Trophoblast cell (in vitro differentiated cells and primary cell): Measurements from ENCODE around the gene FASN.

ENCODE experiments used
- DNase-seq, 2 donors: peaks; one replicate each; pipeline ENCODE4 v3.0.0-alpha.2; 2016
- H2AFZ ChIP-seq: 2 replicates; pipeline ENCODE4 v1.6.1; 2013; ENCODE audit warnings: low read length, moderate library complexity, mild to moderate bottlenecking; ENCODE audit not compliant: insufficient read depth, poor library complexity
- H2AK5ac ChIP-seq: 2 replicates; pipeline ENCODE4 v1.6.1; 2013; ENCODE audit warnings: mild to moderate bottlenecking, low read length
- H2BK120ac ChIP-seq: 2 replicates; pipeline ENCODE4 v1.6.1; 2013; ENCODE audit warnings: low read length, mild to moderate bottlenecking, moderate library complexity; ENCODE audit not compliant: insufficient read depth, poor library complexity
- H2BK12ac ChIP-seq: 2 replicates; pipeline ENCODE4 v1.6.1; 2013; ENCODE audit warnings: mild to moderate bottlenecking, low read length, moderate library complexity
- H2BK5ac ChIP-seq: 2 replicates; pipeline ENCODE4 v1.6.1; 2013; ENCODE audit warnings: low read length, low read depth, moderate library complexity, mild to moderate bottlenecking; ENCODE audit not compliant: poor library complexity
- H3K14ac ChIP-seq: 2 replicates; pipeline ENCODE4 v1.6.1; 2013; ENCODE audit warnings: mild to moderate bottlenecking, low read length
- H3K18ac ChIP-seq: 2 replicates; pipeline ENCODE4 v1.6.1; 2013; ENCODE audit warnings: mild to moderate bottlenecking, low read length
- H3K23ac ChIP-seq: 2 replicates; pipeline ENCODE4 v1.6.1; 2013; ENCODE audit warnings: low read length
- H3K27ac ChIP-seq: 2 replicates; pipeline ENCODE4 v1.5.1; 2013; ENCODE audit warnings: low read depth, mild to moderate bottlenecking, inconsistent platforms, low read length, moderate library complexity
- H3K27me3 ChIP-seq: 2 replicates; pipeline ENCODE4 v1.6.1; 2013; ENCODE audit warnings: inconsistent platforms, mild to moderate bottlenecking, low read length, moderate library complexity; ENCODE audit not compliant: insufficient read depth
- H3K36me3 ChIP-seq, 2 experiments: 1 replicate in 1 of 2; 2 replicates in 1 of 2; pipeline ENCODE4 v1.6.1; 2013; ENCODE audit warnings: low read length in 2 of 2, mild to moderate bottlenecking in 2 of 2, moderate library complexity in 1 of 2; ENCODE audit not compliant: insufficient read depth in 2 of 2, control insufficient read depth in 1 of 2
- H3K4ac ChIP-seq: 2 replicates; pipeline ENCODE4 v1.6.1; 2013; ENCODE audit warnings: low read depth, mild to moderate bottlenecking, low read length, moderate library complexity
- H3K4me1 ChIP-seq, 2 experiments: 1 replicate in 1 of 2; 2 replicates in 1 of 2; pipeline ENCODE4 v1.6.1; 2013; ENCODE audit warnings: low read length in 2 of 2, mild to moderate bottlenecking in 2 of 2, moderate library complexity in 1 of 2; ENCODE audit not compliant: insufficient read depth in 2 of 2, control insufficient read depth in 1 of 2
- H3K4me2 ChIP-seq: 2 replicates; pipeline ENCODE4 v1.6.1; 2013; ENCODE audit warnings: inconsistent platforms, mild to moderate bottlenecking, low read length, moderate library complexity
- H3K4me3 ChIP-seq: 2 replicates; pipeline ENCODE4 v1.5.1; 2013; ENCODE audit warnings: mild to moderate bottlenecking, low read depth, low read length, inconsistent platforms
- H3K79me1 ChIP-seq: one replicate; pipeline ENCODE4 v1.6.1; 2013; ENCODE audit warnings: low read length
- H3K79me2 ChIP-seq: 2 replicates; pipeline ENCODE4 v1.6.1; 2013; ENCODE audit warnings: low read length, mild to moderate bottlenecking; ENCODE audit not compliant: control insufficient read depth, insufficient read depth, poor library complexity
- H3K9ac ChIP-seq: 2 replicates; pipeline ENCODE4 v1.6.1; 2013; ENCODE audit warnings: mild to moderate bottlenecking, low read length
- H3K9me3 ChIP-seq: 2 replicates; pipeline ENCODE4 v1.6.1; 2013; ENCODE audit warnings: low read depth, mild to moderate bottlenecking, control low read depth, inconsistent platforms, low read length; ENCODE audit not compliant: insufficient read depth
- H4K12ac ChIP-seq: 2 replicates; pipeline ENCODE4 v1.6.1; 2013; ENCODE audit warnings: low read depth, mild to moderate bottlenecking, low read length, moderate library complexity
- H4K8ac ChIP-seq: 2 replicates; pipeline ENCODE4 v1.6.1; 2013; ENCODE audit warnings: low read depth, mild to moderate bottlenecking, low read length, moderate library complexity
- H4K91ac ChIP-seq: one replicate; pipeline ENCODE4 v1.6.1; 2013; ENCODE audit warnings: low read depth, mild to moderate bottlenecking, low read length, moderate library complexity
- WGBS: extraction: QIAGEN DNeasy Blood & Tissue Kit; methylation state at CpG from one replicate; pipeline ENCODE4 v1.1.7; 2013; ENCODE audit warnings: missing lambda C conversion rate; ENCODE audit not compliant: insufficient read length, insufficient coverage; ENCODE audit errors: extremely low coverage; 5-methylcytosine and 5-hydroxymethylcytosine counted together

FASN gene

DNA sequence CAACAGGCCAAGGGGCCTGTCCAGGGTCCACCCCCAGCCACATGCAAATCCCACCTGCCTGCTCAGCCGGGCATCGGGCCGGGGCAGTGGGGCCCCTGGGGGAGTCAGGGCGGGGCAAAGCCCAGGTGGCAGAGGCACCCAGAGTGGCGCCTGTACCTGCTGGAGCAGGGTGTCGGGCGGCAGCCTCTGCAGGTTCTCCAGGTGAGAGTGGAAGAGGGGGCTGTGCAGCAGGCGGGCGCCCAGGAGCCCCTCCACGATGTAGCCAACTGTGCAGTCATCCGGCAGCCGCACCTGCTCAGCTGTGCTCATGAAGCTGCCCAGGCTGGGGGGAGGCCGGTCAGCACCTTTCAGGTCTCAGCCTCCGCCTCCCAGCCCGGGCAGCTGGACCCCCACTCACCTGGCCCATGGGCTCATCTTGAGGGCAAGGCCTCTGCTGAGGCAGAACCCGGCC is 48.5 kb downstream of the FASN start:
- Histone ChIP-seq H3K79me1 (peaks cover 4% of the 10 kb centered on the region), H3K14ac (no peak overlapping the region), H3K9me3 (peaks cover 7% of the 10 kb centered on the region), H3K9ac (no peak overlapping the region), H3K27me3 (no peaks in the 10 kb centered on the region), H4K12ac (no peak overlapping the region), H3K79me2 (peaks cover 9% of the 10 kb centered on the region), H2BK5ac (no peak overlapping the region), H3K4me1 (peaks cover 14 to 15% of the 10 kb centered on the region in 2 experiments), H3K4me2 (no peak overlapping the region), H3K36me3 (peaks cover 45 to 50% of the 10 kb centered on the region in 2 experiments), H3K4me3 (no peak overlapping the region), H3K18ac (no peak overlapping the region), H3K27ac (no peak overlapping the region), H2BK12ac (no peak overlapping the region), H3K23ac (no peak overlapping the region), H4K91ac (no peak overlapping the region), H3K4ac (no peak overlapping the region), H2BK120ac (no peak overlapping the region), H4K8ac (no peak overlapping the region), H2AFZ (no peak overlapping the region), H2AK5ac (no peak overlapping the region)
- DNase-seq: no peak
- WGBS: no CpG with 5 or more reads among the region's 16 CpGs

DNA sequence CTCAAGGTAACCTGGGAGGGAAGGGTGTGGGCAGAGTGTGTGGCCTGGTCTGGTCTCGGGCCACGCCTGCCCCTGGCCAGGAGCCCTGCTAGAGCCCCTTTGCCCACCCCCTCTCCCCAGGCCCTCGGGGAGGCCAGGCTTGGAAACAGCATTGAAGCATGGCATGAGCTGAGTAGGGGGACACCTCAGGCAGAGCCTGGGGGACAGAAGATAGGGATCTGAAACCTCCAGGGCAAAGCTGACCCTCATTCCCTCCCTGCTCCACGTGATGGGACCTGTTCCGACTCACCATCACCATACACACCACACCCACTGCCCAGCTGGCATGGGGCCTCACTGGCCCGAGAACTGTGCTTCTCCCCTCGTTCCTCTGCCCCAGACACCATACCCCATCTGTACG is 48.9 kb downstream of the FASN start:
- WGBS: no CpG with 5 or more reads among the region's 8 CpGs
- no peak overlapping the region for H3K9ac ChIP-seq
- H3K79me2 ChIP-seq: peaks cover 9% of the 10 kb centered on the region
- DNase-seq: no peak
- H4K12ac ChIP-seq: no peak overlapping the region
- H2AK5ac ChIP-seq: no peak overlapping the region
- peaks cover 41 to 46% of the 10 kb centered on the region in 2 experiments for H3K36me3 ChIP-seq
- no peak overlapping the region for H3K4me2 ChIP-seq
- no peaks in the 10 kb centered on the region for H3K27me3 ChIP-seq
- no peak overlapping the region for H4K91ac ChIP-seq
- no peak overlapping the region for H4K8ac ChIP-seq
- H3K4me3 ChIP-seq: no peak overlapping the region
- H2BK5ac ChIP-seq: no peak overlapping the region
- H3K27ac ChIP-seq: no peak overlapping the region
- H3K79me1 ChIP-seq: peaks cover 4% of the 10 kb centered on the region
- H2BK120ac ChIP-seq: no peak overlapping the region
- H3K4me1 ChIP-seq: peaks cover 14 to 15% of the 10 kb centered on the region in 2 experiments
- H3K23ac ChIP-seq: no peak overlapping the region
- no peak overlapping the region for H3K18ac ChIP-seq
- H3K14ac ChIP-seq: no peak overlapping the region
- H3K4ac ChIP-seq: no peak overlapping the region
- H2BK12ac ChIP-seq: no peak overlapping the region
- H3K9me3 ChIP-seq: peaks cover 7% of the 10 kb centered on the region
- H2AFZ ChIP-seq: no peak overlapping the region

DNA sequence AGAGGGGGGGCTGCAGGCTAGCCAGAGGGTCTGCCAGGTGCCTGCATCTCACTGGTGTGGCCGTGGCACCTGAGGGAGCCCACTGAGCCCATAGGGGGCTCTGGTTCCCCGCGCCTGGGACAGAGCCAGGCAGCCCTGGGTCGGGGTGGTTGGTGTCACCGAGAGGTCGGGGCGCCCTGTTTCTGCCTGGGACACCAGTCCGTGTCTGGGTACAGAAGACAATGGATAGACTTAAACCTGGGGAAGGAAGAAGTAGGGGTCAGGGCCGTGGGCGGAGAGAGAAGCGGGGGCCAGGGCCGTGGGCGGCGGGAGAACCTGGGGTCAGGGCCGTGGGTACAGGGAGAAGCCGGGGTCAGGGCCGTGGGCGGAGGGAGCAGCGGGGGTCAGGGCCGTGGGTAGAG is 49.5 kb downstream of the FASN start:
- peaks cover 35 to 41% of the 10 kb centered on the region in 2 experiments for H3K36me3 ChIP-seq
- no peaks in the 10 kb centered on the region for H3K27me3 ChIP-seq
- no peak overlapping the region for H3K4me3 ChIP-seq
- no peak overlapping the region for H2AK5ac ChIP-seq
- no peak overlapping the region for H2BK120ac ChIP-seq
- H3K9me3 ChIP-seq: peaks cover 7% of the 10 kb centered on the region
- H3K4ac ChIP-seq: no peak overlapping the region
- no peak overlapping the region for H3K27ac ChIP-seq
- no peak overlapping the region for H2BK5ac ChIP-seq
- no peak overlapping the region for H2AFZ ChIP-seq
- no CpG with 5 or more reads among the region's 20 CpGs for WGBS
- no peak overlapping the region for H4K91ac ChIP-seq
- no peak overlapping the region for H2BK12ac ChIP-seq
- peaks cover 9% of the 10 kb centered on the region for H3K79me2 ChIP-seq
- H3K4me1 ChIP-seq: peaks cover 14 to 15% of the 10 kb centered on the region in 2 experiments
- no peak overlapping the region for H4K8ac ChIP-seq
- DNase-seq: no peak
- H3K14ac ChIP-seq: no peak overlapping the region
- H3K18ac ChIP-seq: no peak overlapping the region
- no peak overlapping the region for H4K12ac ChIP-seq
- H3K79me1 ChIP-seq: peaks cover 4% of the 10 kb centered on the region
- H3K4me2 ChIP-seq: no peak overlapping the region
- no peak overlapping the region for H3K9ac ChIP-seq
- H3K23ac ChIP-seq: no peak overlapping the region

DNA sequence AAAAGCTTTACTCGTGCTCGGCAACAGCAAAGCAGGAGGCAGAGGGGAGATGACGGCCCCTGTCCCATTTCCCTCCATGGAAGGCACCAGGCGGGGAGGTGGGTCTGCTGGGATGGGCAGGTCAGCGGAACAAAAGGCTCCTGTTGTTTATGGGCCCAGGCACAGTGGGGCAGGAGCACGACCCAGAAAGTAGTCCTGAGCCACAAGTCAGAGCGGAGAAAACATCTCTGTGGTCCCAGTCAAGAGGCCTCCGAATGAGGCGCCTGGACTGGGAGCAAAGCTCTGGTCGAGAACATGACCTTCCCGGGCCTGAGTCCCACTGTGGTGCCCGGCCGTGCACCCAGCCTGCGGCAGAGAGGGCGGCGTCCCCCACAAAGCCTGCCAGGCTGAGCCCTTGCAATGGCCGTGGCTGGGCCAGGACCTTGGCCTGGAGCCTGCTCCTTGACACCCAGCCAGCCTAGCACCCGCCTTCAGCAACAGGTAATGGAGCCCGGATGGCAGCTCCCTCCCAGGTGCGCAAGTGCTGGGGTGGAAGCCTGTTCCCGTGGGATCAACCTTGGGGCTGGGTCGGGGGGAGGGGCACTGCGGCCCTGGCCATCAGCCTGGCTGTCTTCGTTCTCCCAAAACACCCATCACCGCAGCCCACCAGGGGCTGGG is 50.0 kb downstream of the FASN start:
- Histone ChIP-seq H3K4me3 (no peak overlapping the region), H3K4me2 (no peak overlapping the region), H2BK12ac (no peak overlapping the region), H3K79me1 (peaks cover 4% of the 10 kb centered on the region), H3K4me1 (peaks cover 12 to 14% of the 10 kb centered on the region in 2 experiments), H4K91ac (no peak overlapping the region), H3K27ac (no peak overlapping the region), H2AFZ (no peak overlapping the region), H3K23ac (no peak overlapping the region), H2AK5ac (no peak overlapping the region), H3K9ac (no peak overlapping the region), H4K12ac (no peak overlapping the region), H3K14ac (no peak overlapping the region), H3K36me3 (peaks cover 31 to 37% of the 10 kb centered on the region in 2 experiments), H3K9me3 (peaks cover 7% of the 10 kb centered on the region), H3K27me3 (no peaks in the 10 kb centered on the region), H3K18ac (no peak overlapping the region), H4K8ac (no peak overlapping the region), H2BK120ac (no peak overlapping the region), H2BK5ac (no peak overlapping the region), H3K4ac (no peak overlapping the region), H3K79me2 (peaks cover 9% of the 10 kb centered on the region)
- no CpG with 5 or more reads among the region's 25 CpGs for WGBS
- no peak for DNase-seq
